ENCODE data around the gene GSPT1.
"Not testable (repeated sequence)": the region's sequence is repeated elsewhere in the genome, so short reads cannot be mapped to it uniquely, and the experiment has no call there.

Gene GSPT1

GRCh38 chr16:11915644-11916523 lies at the start of gene GSPT1:
Gene GSPT1 (minus strand): TSS chr16:11915956. CDS start chr16:11915720, 236 bp downstream.
- intact Hi-C loops (cut with DNase I): loop anchor here (5.0 to 10.0 kb wide), 3 partner anchors 64 to 974 kb away; partner anchors contain the start of genes CLEC16A, DEXI, RSL1D1 and ZC3H7A
- DNase-seq: peak; percentile 95 to 100 (median 98)

- peak in 8 of 42 donors; percentile 22 to 56 (median 42) for DNase-seq
- intact Hi-C loops (cut with DNase I): no loop called here
These were observed 49.2 kb upstream of the GSPT1 start, which contains the start of gene TNFRSF17 for GRCh38 chr16:11964761-11965551. Gene TNFRSF17 (plus strand): TSS chr16:11965210. CDS start chr16:11965325, 115 bp downstream.

- DNase-seq: peak in 1 of 42 donors; percentile 19
- intact Hi-C loops (cut with DNase I): no loop called here
These were observed 48.0 kb upstream of the GSPT1 start for GRCh38 chr16:11963706-11964105.

GRCh38 chr16:11962978-11963377 lies 47.2 kb upstream of the GSPT1 start:
- intact Hi-C loops (cut with DNase I); DNase-seq: not testable (repeated sequence)

- intact Hi-C loops (cut with DNase I); DNase-seq: not testable (repeated sequence)
These were observed 46.7 kb upstream of the GSPT1 start for GRCh38 chr16:11962457-11962856.

GRCh38 chr16:11957591-11958395 lies 42.0 kb upstream of the GSPT1 start:
- DNase-seq: no peak
- intact Hi-C loops (cut with DNase I): no loop called here

- intact Hi-C loops (cut with DNase I): no loop called here
- no peak for DNase-seq
These were observed 40.8 kb upstream of the GSPT1 start for GRCh38 chr16:11956558-11956957.

GRCh38 chr16:11955713-11956123 lies 40.0 kb upstream of the GSPT1 start:
- intact Hi-C loops (cut with DNase I): no loop called here
- no peak for DNase-seq

GRCh38 chr16:11953576-11953975 lies 37.8 kb upstream of the GSPT1 start:
- DNase-seq; intact Hi-C loops (cut with DNase I): not testable (repeated sequence)

- no peak for DNase-seq
- intact Hi-C loops (cut with DNase I): no loop called here
These were observed 34.6 kb upstream of the GSPT1 start for GRCh38 chr16:11950388-11950787.

- peak in 35 of 42 donors; percentile 10 to 83 (median 58) for DNase-seq
- intact Hi-C loops (cut with DNase I): loop anchor here (5.0 kb wide), 1 partner anchor 118 kb away; no protein-coding TSS in a partner anchor
These were observed 33.8 kb upstream of the GSPT1 start for GRCh38 chr16:11949527-11949926.

- DNase-seq: no peak
- intact Hi-C loops (cut with DNase I): loop anchor here (5.0 kb wide), 1 partner anchor 118 kb away; no protein-coding TSS in a partner anchor
These were observed 33.1 kb upstream of the GSPT1 start for GRCh38 chr16:11948819-11949218.

GRCh38 chr16:11946433-11946832 lies 30.7 kb upstream of the GSPT1 start:
- intact Hi-C loops (cut with DNase I): loop anchor here (5.0 kb wide), 1 partner anchor 121 kb away; no protein-coding TSS in a partner anchor
- no peak for DNase-seq

GRCh38 chr16:11941945-11942344 lies 26.2 kb upstream of the GSPT1 start, which contains the start of gene NPIPB2:
Gene NPIPB2 (minus strand): TSS chr16:11942045. CDS start chr16:11942045, 0 bp downstream.
- DNase-seq; intact Hi-C loops (cut with DNase I): not testable (repeated sequence)

- DNase-seq; intact Hi-C loops (cut with DNase I): not testable (repeated sequence)
These were observed 11.6 kb upstream of the GSPT1 start for GRCh38 chr16:11927350-11927749.

GRCh38 chr16:11924046-11924445 lies 8.3 kb upstream of the GSPT1 start:
- intact Hi-C loops (cut with DNase I): not testable (repeated sequence)

GRCh38 chr16:11916524-11917285 lies 949 bp upstream of the GSPT1 start:
- intact Hi-C loops (cut with DNase I): loop anchor here (5.0 to 10.0 kb wide), 3 partner anchors 64 to 974 kb away; partner anchors contain the start of genes CLEC16A, DEXI, RSL1D1 and ZC3H7A
- DNase-seq: peak in 29 of 42 donors; percentile 4 to 67 (median 30)

More at GRCh38 chr16:11924046-11924445, 8.3 kb upstream of the GSPT1 start:
- peak in 2 of 42 donors; percentile 16 to 44 for DNase-seq

Data from head of caudate nucleus (tissue), 42 donors.